DOHH2 (cell line): ENCODE measurements around the gene TOP2A.
"Not testable (repeated sequence)": the region's sequence is repeated elsewhere in the genome, so short reads cannot be mapped to it uniquely, and the experiment has no call there.

Source experiments
- H3F3A ChIP-seq: fragments of 200-600 bp; sonication (generic), shearing (Covaris generic); 2 replicates; pipeline ENCODE4 v1.6.0; 2016; ENCODE audit warnings: antibody characterized with exemption, mild to moderate bottlenecking; ENCODE audit not compliant: control insufficient read depth, insufficient read depth
- H3K27ac ChIP-seq: fragments of 200-600 bp; sonication (generic); 2 replicates; pipeline ENCODE4 v1.5.1; 2014; ENCODE audit warnings: low read depth, mild to moderate bottlenecking, low read length, moderate library complexity
- H3K27me3 ChIP-seq: fragments of 200-600 bp; sonication (generic); 2 replicates; pipeline ENCODE4 v1.6.1; 2014; ENCODE audit warnings: mild to moderate bottlenecking, low read length, mixed read lengths; ENCODE audit not compliant: control insufficient read depth
- H3K36me3 ChIP-seq: fragments of 200-600 bp; sonication (generic); 2 replicates; pipeline ENCODE4 v1.6.1; 2014; ENCODE audit warnings: mild to moderate bottlenecking, low read length, moderate library complexity, mixed read lengths; ENCODE audit not compliant: control insufficient read depth
- H3K4me1 ChIP-seq: fragments of 200-600 bp; sonication (generic); 2 replicates; pipeline ENCODE4 v1.6.1; 2014; ENCODE audit warnings: mild to moderate bottlenecking, low read length, mixed read lengths; ENCODE audit not compliant: control insufficient read depth
- H3K4me2 ChIP-seq: fragments of 200-600 bp; sonication (generic); 2 replicates; pipeline ENCODE4 v1.6.0; 2014; ENCODE audit warnings: mild to moderate bottlenecking, low read length, moderate library complexity
- H3K4me3 ChIP-seq: fragments of 200-600 bp; sonication (generic); 2 replicates; pipeline ENCODE4 v1.5.1; 2014; ENCODE audit warnings: mild to moderate bottlenecking, low read length, mixed read lengths
- H3K79me2 ChIP-seq: fragments of 200-600 bp; sonication (generic); 2 replicates; pipeline ENCODE4 v1.6.1; 2014; ENCODE audit warnings: mild to moderate bottlenecking, low read length, mixed read lengths; ENCODE audit not compliant: control insufficient read depth
- H3K9me2 ChIP-seq: fragments of 200-600 bp; sonication (generic); replicated peaks from 2 replicates; pipeline ENCODE4 v1.6.1; 2014; ENCODE audit warnings: mild to moderate bottlenecking, low read length, mixed read lengths; ENCODE audit not compliant: control insufficient read depth
- H3K9me3 ChIP-seq: fragments of 200-600 bp; sonication (generic); 2 replicates; pipeline ENCODE4 v1.6.1; 2014; ENCODE audit warnings: antibody characterized with exemption, low read length, mixed read lengths; ENCODE audit not compliant: control insufficient read depth, insufficient read depth
- H4K20me1 ChIP-seq: fragments of 200-600 bp; sonication (generic); 2 replicates; pipeline ENCODE4 v1.6.0; 2014; ENCODE audit warnings: low read depth, mild to moderate bottlenecking, antibody characterized with exemption, low read length, moderate library complexity; ENCODE audit not compliant: control insufficient read depth, insufficient read depth
- EZH2phosphoT487 ChIP-seq: fragments of 200-600 bp; sonication (generic); IDR thresholded peaks from 2 replicates; pipeline ENCODE4 v1.6.1; 2017; ENCODE audit warnings: borderline replicate concordance, mild to moderate bottlenecking, antibody characterized with exemption, low read length, moderate library complexity, mixed read lengths
- TF ChIP-seq, protein P1 (sequence below): fragments of 200-600 bp; sonication (generic); IDR thresholded peaks from one replicate; pipeline ENCODE4 v1.5.1; 2014; ENCODE audit warnings: antibody characterized with exemption, mild to moderate bottlenecking, low read depth, low read length; ENCODE audit not compliant: poor library complexity, severe bottlenecking

Gene TOP2A

GRCh38 chr17:40378966-40379365 is 38.7 kb downstream of the TOP2A start:
- no peaks in the 10 kb centered on the region for H3K36me3 ChIP-seq
- H3K9me2 ChIP-seq = no peaks in the 10 kb centered on the region
- no peaks in the 10 kb centered on the region for H3F3A ChIP-seq
- no peak overlapping the region for H3K4me2 ChIP-seq
- no peaks in the 10 kb centered on the region for H3K4me1 ChIP-seq
- TF ChIP-seq, protein P1, sequence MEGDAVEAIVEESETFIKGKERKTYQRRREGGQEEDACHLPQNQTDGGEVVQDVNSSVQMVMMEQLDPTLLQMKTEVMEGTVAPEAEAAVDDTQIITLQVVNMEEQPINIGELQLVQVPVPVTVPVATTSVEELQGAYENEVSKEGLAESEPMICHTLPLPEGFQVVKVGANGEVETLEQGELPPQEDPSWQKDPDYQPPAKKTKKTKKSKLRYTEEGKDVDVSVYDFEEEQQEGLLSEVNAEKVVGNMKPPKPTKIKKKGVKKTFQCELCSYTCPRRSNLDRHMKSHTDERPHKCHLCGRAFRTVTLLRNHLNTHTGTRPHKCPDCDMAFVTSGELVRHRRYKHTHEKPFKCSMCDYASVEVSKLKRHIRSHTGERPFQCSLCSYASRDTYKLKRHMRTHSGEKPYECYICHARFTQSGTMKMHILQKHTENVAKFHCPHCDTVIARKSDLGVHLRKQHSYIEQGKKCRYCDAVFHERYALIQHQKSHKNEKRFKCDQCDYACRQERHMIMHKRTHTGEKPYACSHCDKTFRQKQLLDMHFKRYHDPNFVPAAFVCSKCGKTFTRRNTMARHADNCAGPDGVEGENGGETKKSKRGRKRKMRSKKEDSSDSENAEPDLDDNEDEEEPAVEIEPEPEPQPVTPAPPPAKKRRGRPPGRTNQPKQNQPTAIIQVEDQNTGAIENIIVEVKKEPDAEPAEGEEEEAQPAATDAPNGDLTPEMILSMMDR = no peak
- no peak for TF ChIP-seq EZH2phosphoT487
- no peak overlapping the region for H3K4me3 ChIP-seq
- H3K27ac ChIP-seq = no peak overlapping the region
- no peaks in the 10 kb centered on the region for H3K27me3 ChIP-seq
- no peaks in the 10 kb centered on the region for H3K79me2 ChIP-seq
- H3K9me3 ChIP-seq = no peaks in the 10 kb centered on the region
- no peaks in the 10 kb centered on the region for H4K20me1 ChIP-seq

DNA sequence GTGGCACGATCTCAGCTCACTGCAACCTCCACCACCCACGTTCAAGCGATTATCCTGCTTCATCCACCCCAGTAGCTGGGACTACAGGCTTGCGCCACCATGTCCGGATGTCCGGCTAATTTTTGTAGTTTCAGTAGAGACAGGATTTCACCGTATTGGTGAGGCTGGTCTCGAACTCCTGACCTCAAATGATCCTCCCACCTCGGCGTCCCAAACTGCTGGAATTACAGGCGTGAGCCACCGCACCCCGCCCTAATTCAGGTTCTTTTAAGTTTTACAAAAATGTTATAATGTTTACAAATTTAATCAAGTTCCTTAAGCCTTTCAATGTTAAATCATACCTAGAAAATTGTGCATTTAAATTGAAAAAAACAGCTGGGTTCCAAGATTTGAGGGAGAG is 39.9 kb downstream of the TOP2A start:
- no peak overlapping the region for H3K4me3 ChIP-seq

GRCh38 chr17:40376541-40376940 is 41.2 kb downstream of the TOP2A start:
- H3K9me2 ChIP-seq, H3K79me2 ChIP-seq, H3K9me3 ChIP-seq, H3K27me3 ChIP-seq, H3K4me1 ChIP-seq, H3K4me3 ChIP-seq, H4K20me1 ChIP-seq, H3F3A ChIP-seq, H3K36me3 ChIP-seq, H3K27ac ChIP-seq, H3K4me2 ChIP-seq: not testable (repeated sequence)

More for the DNA sequence above, 39.9 kb downstream of the TOP2A start:
- no peaks in the 10 kb centered on the region for H3K36me3 ChIP-seq
- H3K4me1 ChIP-seq = no peaks in the 10 kb centered on the region; the same call in 1 of the 2 replicates
- H3K27me3 ChIP-seq = no peaks in the 10 kb centered on the region
- H3K9me3 ChIP-seq = no peaks in the 10 kb centered on the region
- no peaks in the 10 kb centered on the region for H3F3A ChIP-seq
- H3K4me2 ChIP-seq = no peak overlapping the region
- no peaks in the 10 kb centered on the region for H4K20me1 ChIP-seq
- no peak overlapping the region for H3K27ac ChIP-seq
- H3K79me2 ChIP-seq = no peaks in the 10 kb centered on the region
- TF ChIP-seq, protein P1 = no peak
- no peak for TF ChIP-seq EZH2phosphoT487
- H3K9me2 ChIP-seq = no peaks in the 10 kb centered on the region

- not testable (repeated sequence) for H3K4me2 ChIP-seq, H3F3A ChIP-seq, H3K27ac ChIP-seq, H3K4me3 ChIP-seq, H3K9me2 ChIP-seq, H4K20me1 ChIP-seq, H3K9me3 ChIP-seq, H3K79me2 ChIP-seq, H3K36me3 ChIP-seq, H3K27me3 ChIP-seq
- H3K4me1 ChIP-seq = peaks cover 15% of the 10 kb centered on the region
Observed at GRCh38 chr17:40375786-40376185, 41.9 kb downstream of the TOP2A start.
